Stimulated activated CD4-positive, alpha-beta T cell treated with anti-CD3 and anti-CD28 coated beads, TNF-alpha, amount 100 ng/mL, for 24 hours (primary cell): Measurements from ENCODE around the gene PTPRR.

Experiments
- DNase-seq, 3 experiments: peaks; one replicate each; pipeline ENCODE4 v3.0.0-alpha.2; 2020; ENCODE audit warnings: low read depth in 3 of 3

PTPRR gene

GRCh38 chr12:70920251-70920851 lies at the start of gene PTPRR:
PTPRR (minus strand) TSS chr12:70920738; CDS start chr12:70920390, 348 bp downstream.
- DNase-seq = no peak

GRCh38 chr12:70966996-70967790 lies 46.7 kb upstream of the PTPRR start:
- DNase-seq = no peak

GRCh38 chr12:70966046-70966445 lies 45.5 kb upstream of the PTPRR start:
- no peak for DNase-seq

DNA sequence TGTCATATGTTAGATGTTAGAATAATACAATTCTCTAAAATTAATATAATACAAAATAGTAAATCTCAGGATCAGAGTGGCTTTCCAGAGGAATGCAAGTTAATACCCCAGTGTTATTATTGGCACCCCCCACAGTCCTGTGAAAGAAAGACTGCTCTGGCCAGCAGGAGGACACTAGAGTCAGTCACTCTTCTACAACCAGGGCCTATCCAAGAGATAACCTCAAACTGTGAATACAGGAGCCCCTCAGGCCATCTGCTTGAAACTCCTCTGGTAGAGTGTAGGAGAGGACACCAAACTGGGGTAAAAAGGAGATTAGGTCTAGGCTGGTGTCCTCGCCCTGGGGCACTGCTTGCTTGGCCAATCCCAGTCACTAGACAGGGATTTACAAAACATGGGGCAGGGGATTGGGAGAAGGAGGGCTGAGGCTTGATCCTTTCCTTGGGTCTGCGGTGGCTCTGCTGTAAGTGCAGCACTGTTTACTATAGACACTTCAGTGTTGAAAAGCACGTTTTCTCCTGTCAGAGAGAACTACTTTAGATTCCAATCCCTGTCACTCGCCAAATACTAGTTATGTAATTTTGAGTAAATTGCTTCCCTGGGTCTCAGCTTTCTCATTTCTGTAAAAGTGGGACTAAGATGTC lies 44.5 kb upstream of the PTPRR start:
- DNase-seq = no peak

DNA sequence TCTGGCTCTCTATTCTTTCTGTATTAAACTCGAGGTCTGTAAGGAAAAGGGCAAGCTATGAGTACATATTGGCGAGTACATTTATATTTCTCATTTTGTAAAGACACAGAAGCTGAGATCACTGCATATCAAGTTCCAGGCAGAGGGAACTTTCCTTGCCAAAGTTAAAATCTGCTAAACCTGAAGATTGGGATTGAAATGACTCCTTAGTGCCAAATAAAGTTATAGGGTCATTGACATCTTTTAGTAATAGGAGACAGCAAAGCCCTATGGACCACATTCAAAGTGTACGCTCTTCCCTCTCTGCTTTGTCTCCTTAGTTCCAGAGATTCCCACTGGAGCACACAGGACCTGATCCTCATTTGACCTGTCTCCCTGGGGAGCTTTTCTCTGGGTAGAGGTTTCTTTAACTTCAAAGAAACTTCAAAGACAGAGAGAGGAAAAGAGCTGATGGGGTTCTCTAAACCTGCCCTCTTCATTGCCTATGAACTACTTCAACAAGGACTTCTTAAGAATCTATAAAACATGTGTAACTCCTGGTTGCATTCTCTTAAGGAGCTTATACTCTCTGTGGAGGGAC lies 42.6 kb upstream of the PTPRR start:
- no peak for DNase-seq

DNA sequence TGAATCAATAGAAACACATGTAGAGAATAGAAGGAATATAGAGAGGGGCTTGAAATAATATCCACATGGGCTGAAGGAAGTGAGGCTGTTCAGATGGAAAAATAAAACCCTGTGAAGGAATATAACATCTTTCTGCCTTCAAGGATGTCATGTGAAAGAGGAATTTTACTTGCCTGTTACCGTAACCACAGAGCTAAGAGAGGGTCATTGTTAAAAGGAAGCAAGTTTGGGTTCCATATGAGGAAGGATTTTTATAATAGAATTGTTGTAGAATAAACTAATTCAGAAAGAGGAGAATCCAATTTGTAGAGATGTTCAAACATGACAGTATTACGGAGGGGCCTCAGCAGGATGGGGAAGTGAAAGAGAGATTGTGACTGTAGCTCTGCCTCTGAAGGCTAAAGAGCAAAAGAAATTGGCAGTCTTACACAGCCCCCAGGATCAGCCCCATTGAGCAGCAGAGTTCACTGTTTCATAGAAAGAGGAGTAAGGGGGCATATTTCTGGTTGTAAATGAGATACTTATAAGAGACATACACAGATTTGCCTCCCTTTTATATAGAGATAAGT lies 41.8 kb upstream of the PTPRR start:
- DNase-seq = no peak

- DNase-seq = no peak
Observed at GRCh38 chr12:70960484-70960883, 39.9 kb upstream of the PTPRR start.

- no peak for DNase-seq
Observed at GRCh38 chr12:70955415-70955814, 34.9 kb upstream of the PTPRR start.

DNA sequence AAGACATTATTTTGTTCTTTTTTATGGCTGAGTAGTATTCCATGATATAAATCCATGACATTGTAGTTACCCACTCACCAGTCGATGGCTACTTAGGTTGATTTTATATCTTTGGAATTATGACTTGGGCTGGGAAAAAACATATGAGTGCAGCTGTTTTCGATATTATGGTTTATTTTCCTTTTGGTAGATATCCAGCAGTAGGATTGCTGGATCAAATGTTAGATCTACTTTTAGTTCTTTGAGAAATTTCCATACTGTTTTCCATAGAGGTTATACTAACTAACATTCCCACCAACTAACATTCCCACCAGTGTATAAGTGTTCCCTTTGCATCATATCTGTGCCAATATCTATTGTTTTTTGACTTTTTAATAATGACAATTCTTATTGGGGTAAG lies 29.9 kb upstream of the PTPRR start:
- no peak for DNase-seq

DNA sequence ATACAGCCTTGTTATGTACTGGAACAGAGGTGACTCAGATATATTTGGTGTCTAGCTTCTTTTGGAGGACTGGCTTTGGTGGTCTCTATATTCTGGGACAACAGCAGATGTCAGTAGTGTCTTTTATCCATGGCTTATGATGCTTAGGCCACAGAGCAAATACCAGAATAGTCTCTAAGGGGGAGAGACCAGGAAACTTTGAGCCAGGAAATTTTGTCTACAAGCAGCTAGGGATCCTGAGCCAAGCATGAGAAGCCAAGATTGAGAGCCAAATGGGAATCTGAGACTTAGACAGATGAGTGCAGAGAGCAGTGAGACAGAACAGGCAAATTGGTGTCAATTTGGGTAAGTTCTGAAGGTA lies 28.4 kb upstream of the PTPRR start:
- DNase-seq = no peak

DNA sequence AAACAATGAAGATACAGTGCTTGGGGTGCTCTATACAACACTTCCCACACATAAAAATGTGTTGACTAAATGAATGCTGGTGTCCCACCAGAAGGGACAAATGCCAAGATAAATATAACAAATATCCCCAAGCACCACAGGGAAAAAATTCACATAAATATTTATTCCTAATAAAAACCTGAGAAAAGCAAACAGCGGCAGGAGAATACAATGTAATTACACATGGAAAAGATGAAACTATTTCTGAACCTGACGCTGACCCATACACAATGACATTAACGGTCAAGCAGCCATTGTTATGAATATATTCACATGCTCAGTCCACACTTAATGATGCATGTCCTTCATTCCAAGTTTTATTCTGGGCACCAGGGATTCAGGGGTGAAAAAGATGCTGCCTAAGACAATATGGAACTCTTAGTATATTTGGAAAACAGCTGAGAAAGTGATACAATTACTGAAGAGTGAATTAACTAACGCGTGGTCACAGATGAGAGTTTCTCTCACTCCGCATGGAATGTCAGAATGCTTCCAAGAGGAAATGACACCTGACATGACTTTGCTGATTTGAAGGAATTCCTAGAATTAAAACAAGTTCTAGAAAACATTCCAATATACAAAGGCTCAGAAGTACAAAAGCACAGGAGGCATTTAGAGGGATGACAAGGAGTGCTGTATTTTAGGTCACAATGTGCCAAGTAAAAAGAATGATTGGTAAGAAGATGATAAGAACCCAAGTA lies 27.9 kb upstream of the PTPRR start:
- DNase-seq = no peak

DNA sequence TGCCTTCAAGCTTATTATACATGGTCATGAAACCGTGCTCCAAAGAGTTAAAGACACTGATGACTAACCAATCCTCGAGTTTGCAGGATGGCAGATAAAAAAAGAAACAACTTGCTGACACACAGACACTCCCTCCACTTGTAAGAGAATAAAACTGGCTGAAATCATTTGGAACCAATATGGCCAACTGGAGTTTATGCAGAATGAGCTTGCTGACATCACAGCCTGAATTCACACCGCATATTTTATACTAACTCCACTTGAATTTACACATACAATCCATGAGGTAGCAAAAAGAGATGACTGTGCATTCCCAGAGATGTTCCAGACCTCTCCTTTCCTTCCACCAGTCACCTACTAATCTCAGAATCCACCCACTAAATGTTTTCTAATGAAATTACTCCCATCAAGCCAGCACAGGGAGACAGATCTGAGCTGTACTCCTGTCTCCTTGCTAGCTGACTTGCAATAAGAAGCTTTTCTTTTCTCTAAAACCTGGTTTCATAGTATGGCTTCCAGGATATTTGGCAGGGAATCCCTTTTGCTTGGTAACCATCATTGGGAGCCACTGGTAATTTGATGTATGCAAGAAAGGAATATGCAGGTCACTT lies 15.8 kb upstream of the PTPRR start:
- DNase-seq = no peak

DNA sequence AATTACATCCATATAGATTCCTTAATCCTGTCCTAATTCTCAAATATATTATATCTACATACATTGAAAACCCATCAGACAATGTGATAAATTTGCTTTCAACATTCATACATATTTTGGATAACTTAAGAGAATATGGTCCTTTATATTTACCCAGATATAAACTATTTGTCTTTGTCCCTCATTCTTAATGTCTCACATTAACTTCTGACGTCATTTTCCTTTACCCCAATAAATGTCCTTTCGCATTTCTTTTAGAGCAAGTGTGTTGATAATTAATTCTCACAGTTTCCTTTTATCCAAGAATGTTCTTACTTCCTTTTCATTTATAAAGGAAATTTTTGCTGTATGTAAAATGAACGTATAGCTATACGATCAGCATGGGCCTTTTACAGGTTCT lies 12.6 kb upstream of the PTPRR start:
- DNase-seq = no peak

DNA sequence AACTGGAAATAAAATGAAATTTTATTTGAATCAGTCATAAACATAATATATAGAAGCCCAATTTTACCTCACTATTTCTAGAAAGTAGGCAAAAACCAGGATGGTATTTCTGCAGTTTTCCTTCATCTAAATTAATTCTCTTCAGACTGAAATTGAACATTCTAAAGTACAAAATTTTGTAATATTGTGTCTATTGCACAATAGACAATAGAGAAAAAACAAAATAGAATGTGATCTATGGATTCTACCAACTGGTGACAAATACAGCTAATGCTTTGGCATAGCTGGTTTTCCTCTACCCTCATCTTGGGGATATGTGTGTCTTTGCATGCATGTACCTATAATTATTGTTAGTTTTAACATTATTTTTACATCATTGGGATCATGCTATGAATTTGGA lies 8.5 kb upstream of the PTPRR start:
- no peak for DNase-seq

- no peak for DNase-seq
Observed at GRCh38 chr12:70928071-70928470, 7.5 kb upstream of the PTPRR start.

GRCh38 chr12:70927356-70927755 lies 6.8 kb upstream of the PTPRR start:
- DNase-seq = no peak

DNA sequence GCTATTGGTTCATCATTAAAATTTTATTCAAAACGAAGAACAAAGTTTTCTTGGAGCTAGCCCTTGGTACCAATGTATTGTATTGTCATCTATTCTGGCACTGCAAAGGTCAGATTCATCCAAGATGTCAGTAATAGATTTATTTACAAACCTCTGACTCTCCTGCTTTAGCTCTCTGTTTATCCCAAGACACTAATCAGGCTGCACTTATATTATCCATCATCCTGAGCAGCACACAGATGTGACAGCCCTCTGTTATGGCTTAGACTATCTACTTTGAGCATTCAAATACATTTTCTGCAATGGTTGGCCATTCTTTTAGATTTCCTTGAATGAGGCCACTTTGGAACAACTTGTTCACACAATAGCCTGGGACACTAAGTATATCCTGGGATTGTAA lies 5.0 kb upstream of the PTPRR start:
- DNase-seq = no peak

DNA sequence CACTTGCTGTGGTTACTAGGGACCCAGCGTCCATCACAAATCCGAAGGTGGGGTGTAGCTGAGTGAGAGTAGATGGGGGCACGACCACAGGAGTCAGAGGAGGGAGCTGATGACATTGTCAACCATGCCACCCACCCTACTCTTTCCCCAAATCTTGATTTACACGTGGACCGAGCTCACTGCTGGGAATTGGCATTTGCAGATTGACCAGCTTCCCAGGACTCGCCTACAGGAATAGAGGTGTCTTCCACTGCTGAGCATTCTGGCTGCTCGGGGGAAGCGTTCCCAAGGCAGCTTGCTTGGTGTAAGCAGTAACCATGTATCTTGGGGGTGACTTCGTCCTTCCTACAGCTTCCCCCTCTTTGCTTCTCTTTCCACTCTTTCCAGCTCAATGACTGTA lies 353 bp upstream of the PTPRR start:
- no peak for DNase-seq

DNA sequence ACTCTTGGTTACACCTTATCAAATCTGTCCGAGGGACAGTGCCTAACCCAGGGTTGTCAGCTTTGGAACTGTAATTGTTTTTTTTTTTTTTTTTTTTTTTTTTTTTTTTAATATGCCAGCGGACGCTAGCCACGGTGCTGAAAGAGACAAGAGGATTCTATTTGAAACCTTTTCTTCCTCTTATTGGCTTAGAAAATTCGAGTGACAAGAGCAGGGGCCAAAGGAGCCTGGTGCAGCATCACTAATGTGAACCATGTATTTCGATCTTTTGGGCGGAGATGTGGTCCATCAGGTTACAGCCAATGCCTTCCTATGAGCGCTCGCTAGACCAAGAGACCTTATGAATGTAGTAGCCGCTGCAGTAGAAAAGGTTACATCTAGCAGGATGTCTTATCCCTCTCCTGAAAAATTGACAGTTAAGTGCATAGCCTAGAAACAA lies 922 bp downstream of the PTPRR start:
- no peak for DNase-seq

DNA sequence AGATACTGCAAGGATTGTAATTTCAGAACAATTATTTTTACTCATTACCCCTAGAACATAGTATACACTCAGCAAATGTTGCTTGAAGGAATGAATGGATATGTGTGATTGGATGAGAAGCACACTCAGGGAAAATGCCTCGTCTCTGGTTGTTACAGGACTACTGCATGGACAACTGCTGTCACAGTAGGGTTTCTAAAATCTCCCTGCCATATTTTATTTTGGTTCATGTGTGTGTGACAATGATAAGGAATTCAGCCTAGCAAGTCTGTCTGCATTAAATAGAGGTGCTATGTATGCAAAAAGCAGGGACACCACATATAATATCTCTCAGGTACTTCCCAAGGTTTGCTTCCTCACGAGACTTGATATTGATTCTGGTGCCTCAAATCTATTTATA lies 1.4 kb downstream of the PTPRR start:
- no peak for DNase-seq

GRCh38 chr12:70918321-70918720 lies 2.2 kb downstream of the PTPRR start:
- no peak for DNase-seq
